ENCODE results near the gene C1orf174.

DNA sequence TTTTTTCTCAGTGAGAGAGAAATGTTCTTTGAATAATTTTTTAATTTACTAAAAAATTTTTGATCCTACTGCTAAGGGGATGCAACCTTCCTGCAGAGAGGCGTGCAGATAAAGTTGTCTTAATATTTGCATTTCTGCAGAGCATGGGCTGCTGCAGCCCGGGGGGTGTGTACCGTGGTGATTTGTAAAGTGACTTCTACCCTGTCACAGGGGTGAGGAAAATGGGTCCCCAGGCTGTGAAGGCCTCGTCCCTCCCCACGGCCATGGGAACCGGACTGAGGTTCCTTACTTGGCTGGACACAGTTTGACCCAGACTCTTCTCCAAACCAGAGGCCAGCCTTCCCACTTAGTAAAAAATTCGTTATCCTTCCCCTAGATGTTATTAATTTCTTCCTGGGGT lies 9.5 kb upstream of the C1orf174 start:
- TF ChIP-seq, protein P1, sequence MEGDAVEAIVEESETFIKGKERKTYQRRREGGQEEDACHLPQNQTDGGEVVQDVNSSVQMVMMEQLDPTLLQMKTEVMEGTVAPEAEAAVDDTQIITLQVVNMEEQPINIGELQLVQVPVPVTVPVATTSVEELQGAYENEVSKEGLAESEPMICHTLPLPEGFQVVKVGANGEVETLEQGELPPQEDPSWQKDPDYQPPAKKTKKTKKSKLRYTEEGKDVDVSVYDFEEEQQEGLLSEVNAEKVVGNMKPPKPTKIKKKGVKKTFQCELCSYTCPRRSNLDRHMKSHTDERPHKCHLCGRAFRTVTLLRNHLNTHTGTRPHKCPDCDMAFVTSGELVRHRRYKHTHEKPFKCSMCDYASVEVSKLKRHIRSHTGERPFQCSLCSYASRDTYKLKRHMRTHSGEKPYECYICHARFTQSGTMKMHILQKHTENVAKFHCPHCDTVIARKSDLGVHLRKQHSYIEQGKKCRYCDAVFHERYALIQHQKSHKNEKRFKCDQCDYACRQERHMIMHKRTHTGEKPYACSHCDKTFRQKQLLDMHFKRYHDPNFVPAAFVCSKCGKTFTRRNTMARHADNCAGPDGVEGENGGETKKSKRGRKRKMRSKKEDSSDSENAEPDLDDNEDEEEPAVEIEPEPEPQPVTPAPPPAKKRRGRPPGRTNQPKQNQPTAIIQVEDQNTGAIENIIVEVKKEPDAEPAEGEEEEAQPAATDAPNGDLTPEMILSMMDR (IDR thresholded peaks at IDR 0.05; ENCODE audit: low read length), result no peak
- no peak for TF ChIP-seq EZH2 (IDR thresholded peaks at IDR 0.05; ENCODE audit: borderline replicate concordance, low read length)

Measured in OCI-LY1 (cell line).